D721Med (cell line): ENCODE data around the gene PRKG1.

Source experiments
- DNase-seq: peaks from one replicate; pipeline ENCODE4 v3.0.0; 2011; ENCODE audit warnings: low spot score; ENCODE audit not compliant: insufficient read length
- FAIRE-seq: peaks from 2 replicates; lab custom pipeline; 2011; peaks lifted over from hg19 to GRCh38; lab: Jason Lieb, UNC
- TF ChIP-seq, protein P1 (sequence below): IDR thresholded peaks from 2 replicates; pipeline ENCODE4 v1.5.1; 2012; ENCODE audit warnings: mild to moderate bottlenecking, control low read depth; ENCODE audit not compliant: insufficient read depth; ENCODE audit errors: missing control alignments

Gene PRKG1

DNA sequence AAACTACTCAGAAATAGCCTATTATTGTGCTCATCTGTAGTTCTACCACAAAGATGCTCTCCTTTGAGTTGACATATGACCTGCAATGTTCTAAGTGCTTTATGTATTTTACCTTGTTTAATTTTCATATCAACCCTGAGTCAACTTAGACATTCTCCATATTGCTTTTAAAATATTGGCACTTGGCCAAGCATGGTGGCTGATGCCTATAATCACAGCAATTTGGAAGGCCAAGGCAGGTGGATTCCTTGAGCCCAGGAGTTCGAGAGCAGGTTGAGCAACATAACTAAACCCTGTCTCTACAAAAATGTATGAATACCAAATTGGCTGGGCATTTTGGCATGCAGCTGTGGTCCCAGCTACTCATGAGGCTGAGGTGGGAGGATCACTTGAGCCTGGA is 50.6 kb downstream of the PRKG1 start:
- FAIRE-seq = no peak
- DNase-seq = no peak

DNA sequence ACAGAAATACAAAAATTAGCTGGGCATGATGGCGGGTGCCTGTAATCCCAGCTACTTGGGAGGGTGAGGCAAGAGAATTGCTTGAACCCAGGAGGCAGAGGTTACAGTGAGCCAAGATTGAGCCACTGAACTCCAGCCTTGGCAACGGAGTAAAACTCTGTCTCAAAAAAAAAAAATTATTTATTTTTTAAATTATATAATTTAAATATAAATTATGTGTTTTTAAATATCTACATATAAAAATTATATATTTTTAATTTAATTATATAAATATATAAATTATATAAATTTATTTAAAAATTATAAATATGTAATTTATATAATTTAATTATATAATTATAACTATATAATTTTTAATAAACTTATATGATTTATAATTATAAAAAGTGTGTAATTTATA is 51.2 kb downstream of the PRKG1 start:
- no peak for DNase-seq
- FAIRE-seq = no peak
- TF ChIP-seq, protein P1, sequence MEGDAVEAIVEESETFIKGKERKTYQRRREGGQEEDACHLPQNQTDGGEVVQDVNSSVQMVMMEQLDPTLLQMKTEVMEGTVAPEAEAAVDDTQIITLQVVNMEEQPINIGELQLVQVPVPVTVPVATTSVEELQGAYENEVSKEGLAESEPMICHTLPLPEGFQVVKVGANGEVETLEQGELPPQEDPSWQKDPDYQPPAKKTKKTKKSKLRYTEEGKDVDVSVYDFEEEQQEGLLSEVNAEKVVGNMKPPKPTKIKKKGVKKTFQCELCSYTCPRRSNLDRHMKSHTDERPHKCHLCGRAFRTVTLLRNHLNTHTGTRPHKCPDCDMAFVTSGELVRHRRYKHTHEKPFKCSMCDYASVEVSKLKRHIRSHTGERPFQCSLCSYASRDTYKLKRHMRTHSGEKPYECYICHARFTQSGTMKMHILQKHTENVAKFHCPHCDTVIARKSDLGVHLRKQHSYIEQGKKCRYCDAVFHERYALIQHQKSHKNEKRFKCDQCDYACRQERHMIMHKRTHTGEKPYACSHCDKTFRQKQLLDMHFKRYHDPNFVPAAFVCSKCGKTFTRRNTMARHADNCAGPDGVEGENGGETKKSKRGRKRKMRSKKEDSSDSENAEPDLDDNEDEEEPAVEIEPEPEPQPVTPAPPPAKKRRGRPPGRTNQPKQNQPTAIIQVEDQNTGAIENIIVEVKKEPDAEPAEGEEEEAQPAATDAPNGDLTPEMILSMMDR = no peak

More for the DNA sequence above, 50.6 kb downstream of the PRKG1 start:
- TF ChIP-seq, protein P1 = no peak

DNA sequence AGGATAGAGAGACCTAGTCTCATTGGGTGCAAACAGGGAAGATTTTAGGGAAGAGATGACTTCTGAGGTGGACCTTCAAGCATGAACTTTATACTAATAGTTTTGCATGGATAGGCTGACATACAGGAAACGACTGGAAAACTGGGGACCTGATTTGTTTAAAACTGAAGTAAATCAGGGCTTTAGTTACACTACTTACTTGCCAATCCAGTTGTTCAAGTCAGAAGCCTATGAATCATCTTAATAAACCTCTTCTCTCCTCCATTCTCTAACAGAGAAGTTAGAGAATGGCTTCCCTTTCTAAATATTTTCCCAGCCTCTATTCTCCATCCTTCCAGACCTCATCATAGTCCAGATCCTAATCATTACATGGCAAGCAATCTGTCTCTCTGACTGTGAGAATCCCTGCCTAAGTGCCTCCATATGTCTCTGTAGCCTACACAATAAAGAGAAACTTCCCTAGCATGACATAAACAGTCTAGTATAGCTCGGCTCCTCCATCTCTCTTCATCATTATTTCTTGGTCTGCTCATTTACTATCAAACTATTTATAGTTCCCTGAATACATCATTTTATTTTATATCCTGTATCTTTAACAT is 55.8 kb downstream of the PRKG1 start:
- TF ChIP-seq, protein P1 = no peak
- no peak for DNase-seq
- no peak for FAIRE-seq

DNA sequence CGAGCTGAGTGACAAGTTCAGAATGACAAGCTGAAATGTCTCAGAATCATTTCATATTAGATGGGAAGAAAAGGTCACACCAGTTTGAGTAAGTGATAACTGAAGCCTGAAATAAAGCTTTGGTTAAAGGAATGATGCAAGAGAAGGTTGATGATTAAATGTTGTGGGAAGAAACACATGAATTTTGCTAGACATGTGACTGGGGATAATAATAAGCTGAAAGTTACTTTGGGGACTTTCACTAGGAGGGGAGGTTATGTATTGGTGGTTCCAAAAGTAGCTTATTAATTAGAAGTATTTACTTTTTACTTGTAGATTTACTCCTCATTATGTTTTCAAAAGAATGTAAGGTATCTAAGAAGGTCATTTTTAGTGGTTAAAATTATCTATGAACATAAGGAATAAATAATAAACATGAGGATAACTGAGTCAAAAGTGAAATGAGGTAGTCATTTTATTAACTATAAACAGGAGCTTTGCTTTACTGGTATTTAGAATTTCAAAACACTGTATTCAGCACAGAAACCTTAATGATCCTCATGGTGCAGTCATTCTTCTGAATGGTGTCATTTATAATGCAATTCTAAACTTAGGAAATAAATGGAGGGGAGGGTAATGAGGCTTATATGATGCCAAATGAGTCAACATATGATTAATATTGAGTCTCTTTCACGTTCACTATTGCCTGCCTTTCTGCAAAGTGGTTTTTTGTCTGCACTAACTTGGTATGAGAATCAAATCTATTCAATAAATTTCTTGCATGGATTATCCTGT is 63.7 kb downstream of the PRKG1 start:
- FAIRE-seq (no peak), DNase-seq (no peak)
- TF ChIP-seq, protein P1 = no peak

DNA sequence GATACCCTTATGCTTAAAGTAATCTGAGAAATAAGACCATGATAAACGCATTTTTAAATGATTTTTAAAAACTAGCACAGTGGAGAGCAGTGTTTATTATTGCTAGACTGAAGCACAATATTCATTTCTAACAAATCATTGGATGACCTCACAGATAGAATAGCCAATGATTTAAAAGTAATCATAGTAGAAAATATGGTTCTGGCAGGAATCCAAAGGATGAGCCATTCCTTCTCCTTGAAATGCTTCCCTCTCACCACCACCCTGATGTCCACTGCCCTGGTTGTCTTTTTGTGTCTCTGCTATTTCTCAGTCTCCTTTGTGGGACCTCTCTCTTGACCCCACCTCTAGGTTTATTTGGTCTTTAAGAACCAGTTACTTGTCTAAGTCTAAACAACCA is 64.9 kb downstream of the PRKG1 start:
- TF ChIP-seq, protein P1 = no peak
- DNase-seq = no peak
- FAIRE-seq = no peak

DNA sequence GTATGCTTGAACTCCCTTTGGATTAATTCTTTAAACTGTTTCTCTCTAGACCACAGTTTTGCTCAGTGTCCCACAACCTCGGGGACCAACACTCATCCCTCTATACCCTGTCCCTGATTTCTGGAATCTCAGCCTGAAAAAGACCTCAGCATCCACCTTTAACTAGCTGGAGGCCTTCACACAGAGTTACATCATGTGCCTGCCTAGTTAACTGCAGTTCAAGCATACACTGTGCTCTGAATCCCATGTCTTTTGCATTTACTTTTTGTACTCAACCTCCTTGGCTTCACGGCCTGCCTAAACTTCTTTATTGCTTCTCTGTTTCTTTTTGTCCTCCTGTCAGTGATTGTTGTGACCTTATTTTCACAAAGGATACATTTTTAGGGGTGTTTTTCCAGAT is 66.7 kb downstream of the PRKG1 start:
- DNase-seq = no peak
- no peak for FAIRE-seq
- TF ChIP-seq, protein P1 = no peak
